ENCODE measurements around the gene UCN2.
A peak's percentile ranks its signal among the peaks of the same experiment; 100 is the strongest.
"Not testable (repeated sequence)": the region's sequence is repeated elsewhere in the genome, so short reads cannot be mapped to it uniquely, and the experiment has no call there.

Gene UCN2

DNA sequence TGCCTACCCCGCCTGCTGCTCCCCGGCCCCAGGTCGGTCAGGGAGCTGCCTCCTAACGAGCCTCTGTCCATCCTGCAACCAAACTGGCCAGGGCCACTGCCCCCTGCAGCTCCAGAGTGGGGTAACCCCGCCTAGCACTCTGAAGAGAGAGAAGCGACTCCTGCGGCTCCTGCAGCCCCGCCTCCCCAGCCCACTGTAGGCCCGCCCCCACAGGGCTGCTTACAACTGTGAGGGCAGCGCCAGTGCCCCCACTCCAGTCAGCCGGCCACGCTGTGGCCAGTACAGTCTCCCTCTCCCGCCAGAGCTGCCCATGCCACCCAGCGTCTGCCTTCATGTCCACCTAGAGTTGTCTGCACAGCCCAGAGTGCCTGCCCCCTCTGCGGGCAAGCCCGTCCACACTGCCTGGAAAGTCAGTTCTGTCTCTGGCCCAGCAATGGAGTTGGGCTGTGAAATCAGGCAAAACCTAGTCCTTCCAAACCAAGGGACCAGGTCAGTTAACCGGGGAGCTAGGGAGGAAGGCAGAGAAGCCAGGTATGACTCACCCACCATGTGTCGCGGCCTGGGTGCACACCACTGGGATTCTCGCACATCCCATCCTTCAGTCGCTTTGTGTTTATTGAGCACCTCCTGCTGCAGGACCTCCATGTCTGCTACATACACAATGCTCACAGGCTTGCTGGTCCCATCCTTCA is 2.4 kb downstream of the UCN2 start:
- DNase-seq (ENCODE audit: low spot score) = peak; percentile 40

DNA sequence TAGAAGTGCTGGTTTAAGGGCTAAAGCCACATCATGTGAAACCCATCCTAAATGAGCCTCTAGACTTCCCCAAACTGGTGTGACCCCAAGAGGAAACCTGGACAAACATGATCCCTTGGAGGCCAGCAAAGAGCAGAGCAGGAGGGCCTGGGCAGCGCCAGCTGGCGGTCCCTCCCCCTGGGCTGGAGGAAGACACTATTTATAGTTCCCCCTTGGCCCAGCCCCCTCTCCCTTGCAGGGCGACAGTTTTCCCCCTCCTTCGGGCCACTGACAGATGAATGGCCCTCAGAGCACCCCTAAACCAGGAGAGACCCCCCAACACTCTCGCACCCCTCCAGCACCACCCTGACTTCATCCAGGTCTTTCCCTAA is 2.9 kb downstream of the UCN2 start:
- no peak for DNase-seq (ENCODE audit: low spot score)

DNA sequence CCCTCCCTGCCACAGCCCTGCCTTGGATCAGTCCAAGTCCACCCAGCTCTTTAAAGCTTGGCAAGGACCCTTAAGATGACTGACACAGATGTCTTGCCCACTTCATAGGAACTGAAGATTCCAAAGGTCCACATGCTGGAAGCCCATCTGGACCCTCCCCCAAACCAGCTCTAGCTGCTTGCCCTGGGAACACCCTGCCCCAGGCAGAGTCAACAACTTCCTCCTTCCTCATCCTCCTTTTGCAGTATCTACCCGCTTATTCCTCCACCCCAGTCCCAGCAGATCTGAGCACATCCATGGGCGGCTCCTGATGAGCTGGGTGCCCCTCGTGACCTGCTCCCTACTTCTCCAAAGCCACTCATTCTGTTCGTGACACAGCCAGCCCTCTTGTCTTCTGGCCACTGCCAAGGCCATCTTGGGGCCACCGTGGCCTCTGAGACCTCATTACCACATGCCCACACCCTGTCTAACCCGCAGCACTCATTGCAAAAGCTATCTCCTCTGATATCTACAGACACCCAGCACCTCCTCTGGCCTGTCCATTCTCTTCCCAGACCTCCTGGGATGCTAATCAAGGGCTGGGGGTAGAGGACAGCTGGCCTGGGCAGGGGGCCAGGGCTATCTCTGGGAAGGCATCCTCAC is 5.0 kb downstream of the UCN2 start:
- no peak for DNase-seq (ENCODE audit: low spot score)

DNA sequence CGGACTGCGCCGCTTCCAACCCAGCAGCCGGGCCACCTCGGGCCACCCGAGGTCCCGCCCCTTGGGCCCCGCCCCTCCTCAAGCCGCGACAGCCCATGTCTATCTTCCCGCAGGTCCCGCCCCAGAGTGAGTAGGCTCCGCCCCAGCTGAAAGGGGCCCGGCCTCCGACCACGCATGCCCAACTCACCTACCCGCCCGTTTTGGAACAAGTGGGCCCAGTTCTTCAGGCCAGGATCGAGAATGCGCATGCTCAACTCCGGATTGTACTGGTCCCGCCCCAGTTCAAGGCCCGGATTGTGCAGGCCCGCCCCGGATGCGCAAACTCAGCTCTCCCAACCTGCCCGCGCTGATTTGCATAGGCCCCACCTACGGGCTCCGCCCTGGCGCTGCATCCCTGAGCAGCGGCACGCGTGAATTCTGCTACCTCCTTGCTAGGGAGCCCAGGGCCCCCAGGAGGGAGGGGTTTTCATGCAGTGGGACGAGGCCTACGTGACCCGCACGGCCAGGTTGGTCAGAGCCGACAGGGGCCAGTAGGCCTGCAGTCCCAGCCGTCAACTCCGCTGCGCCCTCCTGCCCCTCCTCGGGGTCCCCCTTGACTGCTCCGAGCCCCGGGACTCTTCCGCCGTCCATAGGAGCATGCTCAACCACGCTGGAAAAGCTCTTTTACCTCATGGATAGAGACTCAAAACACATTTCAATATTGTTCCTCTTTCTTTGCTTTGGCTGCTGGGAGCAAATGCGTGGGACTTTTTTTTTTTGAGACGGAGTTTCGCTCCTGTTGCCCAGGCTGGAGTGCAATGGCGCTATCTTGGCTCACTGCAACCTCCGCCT is 6.6 kb downstream of the UCN2 start, which contains the start of gene PFKFB4:
PFKFB4 (minus strand) TSS at position 8 of the 831 bp plus-strand sequence. CDS start 26 bp downstream, outside the sequence.
- DNase-seq (ENCODE audit: low spot score) = peak; percentile 96

DNA sequence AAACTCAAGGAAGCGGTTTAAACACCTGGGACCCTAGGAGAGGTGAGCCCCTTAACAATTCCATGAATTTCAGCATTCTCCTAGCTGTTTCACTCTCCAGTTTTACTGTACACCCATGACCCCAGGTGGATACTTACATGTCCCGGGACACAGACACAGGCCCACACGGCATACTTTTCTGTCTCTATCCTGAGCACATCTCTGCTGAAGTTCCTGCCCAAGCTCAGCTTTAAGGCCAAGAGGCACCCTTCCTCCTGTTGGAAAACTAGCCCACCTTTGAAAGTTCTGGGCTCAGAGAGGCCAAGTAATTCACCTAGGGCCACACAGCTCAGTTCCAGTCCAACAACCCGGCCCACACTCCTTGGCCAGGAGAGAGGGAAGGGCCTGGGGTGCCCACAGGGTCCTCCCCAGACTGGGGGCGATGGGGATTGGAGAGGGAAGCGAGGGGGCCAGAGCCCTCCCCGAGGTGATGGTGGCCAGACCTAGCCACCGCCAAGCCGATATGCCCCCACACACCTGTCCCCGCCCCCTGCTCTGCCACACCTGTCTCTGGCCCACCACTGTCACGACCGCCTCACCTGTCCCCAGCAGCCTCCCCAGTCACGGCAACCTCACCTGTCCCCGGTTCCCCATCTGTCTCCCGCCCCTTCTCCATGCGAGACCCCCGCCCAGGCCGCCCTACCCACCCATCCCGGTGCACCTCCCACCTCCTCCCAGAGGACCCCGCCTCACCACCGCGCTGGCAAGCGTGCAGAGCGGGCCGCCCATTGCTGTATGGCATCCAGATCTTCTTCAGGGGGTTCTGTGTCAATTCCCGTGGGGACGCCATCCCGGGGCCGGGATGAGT is 7.4 kb downstream of the UCN2 start:
- DNase-seq (ENCODE audit: low spot score) = no peak

DNA sequence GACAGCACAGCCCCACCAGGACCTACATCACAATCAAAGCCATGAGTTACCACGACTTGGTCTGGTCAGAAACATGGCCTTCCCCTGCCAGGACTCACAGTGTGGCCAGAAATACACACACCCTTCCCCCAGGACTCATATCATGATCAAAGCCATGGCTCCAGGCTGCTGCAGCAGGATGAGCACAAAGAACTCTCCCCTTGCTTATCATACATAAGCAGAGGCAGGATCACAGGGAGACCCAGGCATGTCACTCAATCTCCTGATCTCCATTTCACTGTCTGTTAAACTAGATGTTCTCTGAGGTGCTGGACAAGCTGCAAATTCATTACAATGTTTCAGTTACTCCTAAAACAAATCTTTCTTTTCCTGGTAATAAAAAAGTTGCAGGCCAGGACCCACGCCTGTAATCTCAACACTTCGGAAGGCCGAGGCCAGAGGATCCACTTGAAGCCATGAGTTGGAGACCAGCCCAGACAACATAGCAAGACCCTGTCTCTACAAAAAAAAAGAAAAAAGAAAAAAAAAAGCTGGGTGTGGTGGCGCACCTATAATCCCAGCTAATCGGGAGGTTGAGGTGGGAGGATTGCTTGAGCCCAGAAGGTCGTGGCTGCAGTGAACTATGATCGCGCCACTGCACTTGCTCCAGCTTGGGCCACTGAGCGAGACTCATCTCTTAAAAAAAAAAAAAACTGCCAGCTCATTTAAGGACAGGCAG is 8.2 kb downstream of the UCN2 start:
- DNase-seq (ENCODE audit: low spot score) = no peak

DNA sequence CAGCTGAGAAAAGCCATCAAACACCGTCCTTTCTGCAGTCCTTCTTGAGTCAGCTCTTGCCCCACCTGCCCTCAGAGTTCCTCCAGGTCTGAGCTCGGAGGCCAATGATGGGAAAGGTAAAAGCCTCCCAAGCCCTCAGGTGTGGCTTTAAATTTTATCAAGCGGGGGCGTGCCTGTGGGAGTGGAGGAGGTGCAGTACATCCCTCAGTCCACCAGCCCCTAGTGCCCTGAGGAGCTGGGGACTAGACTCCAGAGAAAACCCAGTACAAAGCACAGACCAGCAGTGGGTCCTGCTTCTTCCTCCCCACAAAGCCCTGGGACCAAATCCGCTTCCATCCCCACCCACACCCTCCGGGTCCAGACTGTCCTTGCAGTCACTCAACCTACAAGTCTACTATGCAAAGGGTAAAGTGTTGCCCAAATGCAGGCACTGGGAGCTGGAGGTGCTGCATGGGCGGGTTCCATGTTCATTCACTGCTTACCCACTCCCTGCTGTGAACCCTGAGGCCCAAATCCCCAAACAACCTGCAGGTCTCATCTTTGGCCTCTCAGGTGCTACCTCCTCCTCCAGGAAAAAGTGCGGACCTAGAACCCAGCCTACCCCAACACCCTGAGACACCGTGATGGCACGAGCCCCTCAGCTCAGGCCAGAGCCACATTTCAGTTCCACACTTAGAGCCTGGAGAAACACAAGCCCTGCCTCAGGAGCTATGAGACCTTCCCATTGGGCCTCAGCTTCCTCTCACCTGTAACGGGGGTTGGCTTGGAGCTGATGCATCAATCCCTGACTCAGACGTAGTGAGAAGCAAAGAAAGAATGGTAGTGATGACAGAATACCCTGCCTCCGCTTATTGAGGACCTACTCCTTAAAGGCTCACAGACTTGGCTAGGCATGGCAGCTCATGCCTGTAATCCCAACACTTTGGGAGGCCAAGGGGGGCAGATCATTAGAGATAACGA is 9.4 kb downstream of the UCN2 start:
- DNase-seq (ENCODE audit: low spot score) = no peak

DNA sequence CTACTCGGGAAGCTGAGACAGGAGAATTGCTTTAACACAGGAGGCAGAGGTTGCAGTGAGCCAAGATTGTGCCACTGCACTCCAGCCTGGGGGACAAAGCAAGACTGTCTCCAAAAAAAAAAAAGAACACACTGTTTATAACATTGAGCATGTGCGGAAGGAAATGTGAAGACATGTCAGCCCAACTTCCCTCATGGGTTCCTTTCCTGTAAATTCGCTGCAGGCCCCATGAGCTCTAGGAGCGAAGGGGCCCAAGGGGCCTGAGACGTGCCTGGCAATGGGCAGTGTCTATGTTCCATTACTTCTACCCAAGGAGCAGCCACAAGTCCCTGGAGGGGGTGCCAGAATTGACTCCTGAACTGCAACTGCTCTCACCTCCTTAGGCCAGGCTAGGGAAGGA is 10.2 kb downstream of the UCN2 start:
- DNase-seq (ENCODE audit: low spot score) = no peak

DNA sequence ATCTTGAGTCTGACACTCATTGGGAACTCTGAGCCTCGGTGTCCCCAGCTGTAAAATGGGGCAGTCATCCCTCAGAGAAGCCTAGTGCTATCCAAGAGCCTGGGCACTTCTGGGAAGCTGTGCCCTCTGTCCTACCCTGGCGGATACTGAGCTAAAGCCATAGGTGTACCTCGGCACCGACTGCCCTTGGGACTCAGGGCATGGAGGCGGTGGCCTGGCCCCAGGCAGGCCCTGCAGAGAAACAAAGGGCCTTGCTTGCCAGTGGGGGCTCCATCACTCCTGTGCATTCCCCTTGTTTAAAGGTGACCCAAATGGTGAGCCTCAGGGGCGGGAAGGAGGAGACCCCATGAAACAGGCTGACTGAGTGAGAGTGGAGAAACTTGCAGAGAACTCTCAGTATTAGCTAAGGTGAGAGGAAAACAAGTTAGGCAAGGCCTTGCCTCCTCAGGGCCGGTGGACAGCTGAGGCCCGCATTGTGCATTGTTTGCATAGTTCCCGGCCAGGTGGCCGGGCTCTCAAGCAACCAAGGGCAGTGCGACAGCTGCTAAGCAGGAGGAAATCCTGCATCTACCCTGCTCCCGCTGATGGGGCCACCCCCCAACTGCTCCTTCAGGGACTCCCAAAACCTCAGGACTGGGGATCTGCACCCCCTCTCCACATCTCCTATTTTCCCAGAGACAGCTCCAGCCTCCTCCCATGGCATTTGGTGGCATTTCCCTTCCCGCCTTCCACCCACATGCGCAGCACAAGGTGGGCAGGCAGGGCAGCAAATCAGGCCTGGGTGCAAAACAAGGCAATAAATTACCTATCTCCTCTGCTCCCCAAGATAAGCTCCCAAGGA is 11.2 kb downstream of the UCN2 start:
- no peak for DNase-seq (ENCODE audit: low spot score)

DNA sequence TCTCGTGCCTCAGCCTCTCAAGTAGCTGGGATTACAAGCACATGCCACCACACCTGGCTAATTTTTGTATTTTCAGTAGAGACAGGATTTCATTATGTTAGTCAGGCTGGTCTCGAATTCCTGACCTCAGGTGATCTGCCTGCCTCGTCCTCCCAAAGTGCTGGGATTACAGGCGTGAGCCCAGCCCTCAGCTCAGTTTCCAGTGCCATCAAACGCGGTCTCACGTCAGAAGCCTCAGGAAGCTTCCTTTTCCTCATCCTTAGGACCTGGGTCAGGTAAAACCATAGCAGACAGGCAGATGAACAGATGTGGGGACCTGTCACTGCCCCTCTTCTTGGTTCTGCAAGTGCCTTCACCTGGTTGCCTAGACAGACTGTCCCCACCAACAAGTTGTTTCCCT is 11.9 kb downstream of the UCN2 start:
- not testable (repeated sequence) for DNase-seq (ENCODE audit: low spot score)

DNA sequence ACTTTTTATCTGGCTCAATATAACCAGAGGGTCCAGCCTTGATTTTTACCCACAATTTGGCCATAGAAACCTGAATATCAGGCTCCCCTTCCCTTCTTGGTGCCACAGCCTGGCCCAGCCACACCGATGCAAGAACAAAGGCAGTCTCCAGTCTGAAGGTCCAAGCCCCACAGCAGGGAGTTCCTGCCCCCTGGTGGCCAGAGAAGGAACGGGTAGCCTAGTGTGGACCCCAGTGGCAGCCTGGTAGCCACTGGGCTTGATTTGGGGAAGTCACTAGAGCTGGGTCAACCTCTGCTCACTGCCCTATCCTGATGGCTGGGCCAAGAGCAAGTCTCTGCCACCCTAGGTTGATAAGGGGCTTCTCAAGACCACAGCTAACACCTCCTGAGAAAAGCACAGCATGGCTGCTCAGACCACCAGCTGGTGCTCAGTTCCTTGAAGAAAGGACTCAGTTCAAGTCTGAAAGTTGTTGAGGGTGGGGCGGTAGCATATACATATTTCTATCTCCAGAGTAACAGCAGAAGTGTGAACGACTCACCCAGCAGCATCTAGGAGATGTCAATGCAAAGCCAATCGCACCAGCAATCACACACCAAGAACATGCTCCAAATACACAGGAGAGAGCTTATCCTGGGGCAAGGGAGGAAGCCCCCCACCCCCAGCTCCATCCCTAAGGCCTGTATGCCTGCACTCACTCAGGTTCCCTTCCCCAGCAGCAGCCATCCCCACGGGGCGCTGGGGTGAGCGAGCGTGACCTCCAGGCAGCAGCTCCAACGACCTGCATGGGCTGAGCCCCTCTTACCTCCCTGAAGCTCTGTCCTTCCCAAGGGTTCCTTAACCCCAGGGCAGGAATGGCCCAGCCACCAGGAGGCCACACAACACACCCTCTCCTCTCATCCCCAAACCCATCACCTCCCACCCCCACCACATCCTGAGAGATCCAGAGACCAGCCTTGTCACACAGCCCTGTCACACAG is 14.6 kb downstream of the UCN2 start:
- peak; percentile 77 for DNase-seq (ENCODE audit: low spot score)

DNA sequence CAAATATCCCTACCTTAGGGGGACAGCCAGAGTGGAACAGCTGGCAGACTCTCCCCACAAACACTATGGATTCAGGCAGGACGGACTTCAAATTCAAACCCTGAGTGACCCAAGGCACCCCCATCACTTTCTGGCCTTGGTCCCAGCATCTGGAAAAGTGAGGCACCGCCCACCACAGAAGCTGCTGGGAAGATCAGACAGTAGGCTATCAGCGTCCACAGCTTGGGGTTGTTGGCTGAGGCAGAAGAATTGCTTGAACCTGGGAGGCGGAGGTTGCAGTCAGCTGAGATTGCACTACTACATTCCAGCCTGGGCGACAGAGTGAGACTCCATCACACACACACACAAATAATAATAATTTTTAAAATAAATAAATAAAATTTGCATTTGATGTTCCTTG is 15.5 kb downstream of the UCN2 start:
- DNase-seq (ENCODE audit: low spot score) = no peak

DNA sequence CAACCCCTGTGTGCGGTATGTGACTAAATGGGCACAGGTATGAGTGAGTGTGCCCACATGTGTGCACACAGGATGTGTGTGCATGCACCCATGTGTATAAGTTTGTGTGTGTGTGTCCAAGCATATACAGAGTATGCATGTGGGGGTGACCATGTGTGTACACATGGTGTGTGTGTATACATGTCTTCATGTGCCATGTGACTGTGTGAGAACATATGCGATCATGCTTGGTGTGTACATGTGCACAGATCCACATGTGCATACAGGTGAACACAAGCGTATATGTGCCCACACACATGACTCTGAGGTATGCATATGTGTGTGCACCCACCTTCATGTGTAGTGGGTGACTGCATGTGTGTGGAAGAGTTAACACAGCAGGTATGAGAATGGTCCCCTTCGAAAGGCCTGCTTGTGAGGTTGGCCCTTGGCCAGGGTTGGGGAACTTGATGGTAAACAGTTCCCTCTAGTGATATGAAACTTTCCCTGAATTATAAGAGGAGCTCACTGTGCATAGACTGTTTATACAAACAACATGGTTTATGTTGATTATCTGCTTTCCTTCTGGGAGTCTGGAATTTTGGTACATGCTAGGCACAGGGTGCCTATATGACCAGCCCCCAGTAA is 17.3 kb downstream of the UCN2 start:
- no peak for DNase-seq (ENCODE audit: low spot score)

DNA sequence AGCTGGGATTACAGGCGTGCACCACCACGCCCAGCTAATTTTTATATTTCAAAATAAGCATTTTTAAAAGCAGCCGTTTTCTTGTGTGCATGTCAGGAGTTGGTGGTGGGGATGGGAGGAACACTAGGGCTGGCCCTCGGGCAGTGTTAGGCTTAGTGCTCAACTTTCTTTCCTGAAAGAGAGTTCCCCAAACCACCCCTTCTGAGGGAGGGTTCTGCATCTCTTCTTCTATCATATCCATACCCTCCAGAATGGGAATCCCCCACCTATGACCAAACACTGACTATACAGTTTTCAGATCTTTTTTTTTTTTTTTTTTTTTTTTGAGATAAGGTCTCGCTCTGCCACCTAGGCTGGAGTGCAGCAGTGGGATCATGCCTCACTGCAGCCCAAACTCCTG is 19.4 kb downstream of the UCN2 start:
- no peak for DNase-seq (ENCODE audit: low spot score)

DNA sequence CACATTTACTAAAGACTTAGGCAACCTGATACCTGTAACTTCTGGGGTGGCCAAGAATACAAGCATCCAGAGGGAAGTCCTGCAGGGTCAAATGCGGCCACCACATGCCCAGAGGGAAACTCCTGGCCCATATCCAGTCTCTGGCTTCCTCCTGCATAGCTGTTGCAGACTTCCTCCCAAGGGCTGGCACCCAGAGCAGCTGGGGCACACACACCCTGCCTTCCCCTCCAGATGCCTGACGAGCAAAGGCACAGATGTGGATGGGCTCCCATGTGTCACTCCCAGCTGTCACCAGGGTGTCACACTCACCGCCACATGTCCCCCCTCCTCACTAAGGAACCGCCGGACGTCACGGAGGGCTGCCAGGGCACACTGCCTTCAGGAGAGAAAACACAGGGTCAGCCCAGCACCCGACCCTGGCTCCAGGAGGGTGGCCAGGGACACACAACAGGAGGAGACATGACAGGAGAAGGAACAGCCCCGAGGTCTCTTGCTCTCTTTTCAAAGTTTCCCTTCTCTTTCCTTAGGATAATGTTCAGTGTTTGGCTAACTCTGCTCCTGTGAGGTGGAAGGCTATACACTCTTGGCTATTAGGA is 20.2 kb downstream of the UCN2 start:
- no peak for DNase-seq (ENCODE audit: low spot score)

DNA sequence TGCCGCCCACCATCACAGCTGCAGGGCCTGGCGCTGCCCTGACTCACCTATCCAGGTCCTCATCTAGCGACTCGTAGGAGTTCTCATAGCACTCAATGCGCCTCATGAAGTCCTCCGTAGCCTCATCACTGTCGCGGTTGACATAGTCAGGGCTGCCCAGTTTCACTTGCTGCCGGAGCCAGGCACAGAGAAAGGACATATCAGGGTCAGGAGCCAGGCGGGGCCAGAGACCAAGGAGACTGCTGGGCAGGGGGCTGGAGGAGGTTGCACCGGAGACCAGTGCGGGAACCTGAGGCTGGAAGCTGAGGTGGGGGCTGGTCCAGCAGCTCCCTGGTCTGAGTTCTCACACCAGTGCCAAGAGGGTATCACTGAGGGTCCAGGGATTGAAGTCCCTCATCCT is 25.1 kb downstream of the UCN2 start:
- no peak for DNase-seq (ENCODE audit: low spot score)

DNA sequence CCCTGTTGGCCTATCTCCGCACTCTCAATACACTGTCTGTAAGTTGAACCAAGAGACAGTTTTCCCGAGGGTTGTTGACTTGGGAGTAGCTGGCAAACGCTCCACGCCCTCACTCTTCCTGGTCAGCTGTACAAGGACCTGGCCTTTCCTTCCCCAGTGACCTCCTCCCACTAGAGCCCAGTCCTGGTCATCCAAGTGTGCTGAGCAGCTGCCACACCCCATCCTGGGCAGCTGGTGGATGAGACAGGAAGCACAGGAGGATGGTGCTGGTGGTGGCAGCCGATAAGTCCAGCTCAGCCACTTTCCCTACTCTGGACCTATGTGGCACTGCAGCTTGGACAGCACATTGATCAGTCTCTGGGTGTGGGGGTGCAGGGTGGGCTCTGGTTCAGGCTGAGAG is 26.8 kb downstream of the UCN2 start:
- DNase-seq (ENCODE audit: low spot score) = no peak
